ENCODE measurements around the gene HSD3B2. TPM values are rescaled to one million over a fixed set of nuclear protein-coding genes. Genes with fewer than 3 reads are reported as not detected.

The HSD3B2 gene
- total and polyA plus RNA-seq, 2 of the 13 experiments (the other 11 are each of a cell fraction or from before 2014, with no cell fraction given), result 0.20 TPM; not detected in 1

GRCh38 chr1:119447344-119448126, 32.6 kb downstream of the HSD3B2 start (continued):
- TF ChIP-seq AHDC1 (CRISPR knock-in tag; IDR thresholded peaks at IDR 0.05; ENCODE audit: borderline replicate concordance) (no peak), ZNF10 (CRISPR knock-in tag; IDR thresholded peaks at IDR 0.05; ENCODE audit: borderline replicate concordance, low read depth) (no peak), MEIS2 (CRISPR knock-in tag; IDR thresholded peaks at IDR 0.05) (no peak), SUZ12 (IDR thresholded peaks at IDR 0.05; ENCODE audit: low read depth, low read length) (no peak), MED1 (CRISPR knock-in tag; IDR thresholded peaks at IDR 0.05) (no peak)

GRCh38 chr1:119448127-119448511, 33.2 kb downstream of the HSD3B2 start:
- Histone ChIP-seq H3K27me3 (ENCODE audit: control insufficient read depth in 1 of 2, insufficient read depth in 2 of 2, low read length in 2 of 2) (0 out of 5 replicates have a peak, but pooled peaks cover 0 to 2% of the 10 kb centered on the region in 2 experiments), H3K4me3 (replicated peaks in 1 of 3; ENCODE audit: insufficient read depth in 1 of 3, low read depth in 2 of 3, low read length in 3 of 3) (no peak overlapping the region), H3K79me2 (ENCODE audit: insufficient read depth, low read length) (no peaks in the 10 kb centered on the region), H3K27ac (ENCODE audit: extremely low read length, insufficient read depth, low read length) (no peak overlapping the region), H4K20me1 (ENCODE audit: insufficient read depth, low read length) (no peaks in the 10 kb centered on the region), H3K9ac (ENCODE audit: insufficient read depth, low read depth, low read length) (no peak overlapping the region), H3K4me2 (ENCODE audit: low read depth, low read length) (no peak overlapping the region), H3K9me3 (ENCODE audit: low read length) (no peaks in the 10 kb centered on the region), H3K4me1 (ENCODE audit: insufficient read depth, low read length) (0 out of 2 replicates have a peak, but pooled peaks cover 7% of the 10 kb centered on the region), H3K36me3 (replicated peaks in 1 of 2; ENCODE audit: control insufficient read depth in 1 of 2, insufficient read depth in 2 of 2, low read length in 2 of 2) (no peaks in the 10 kb centered on the region), H2AFZ (ENCODE audit: low read length) (no peak overlapping the region)
- ChIA-PET POLR2A (no interaction called here), CTCF (ENCODE audit: low intra/inter-chr PET ratio, low total read pairs) (no interaction called here)
- peak; percentile 71 for ATAC-seq
- peak; percentile 34 for FAIRE-seq
- intact Hi-C loops (cut with micrococcal nuclease; ENCODE audit: unreplicated experiment) (no loop called here), in situ Hi-C loops (cut with HindIII; ENCODE audit: extremely low pct_ligation_motif_present, low pct_unique_long_range_greater_than_20kb) (no loop called here)
- BruUV-seq (replicated peaks), result no TSS peak
- no peak for DNase-seq (ENCODE audit: low spot score)
- 0% methylated on average over 2 of the region's 2 CpGs for WGBS (ENCODE audit: low lambda C conversion rate)
- TF ChIP-seq CTCF (CRISPR knock-in tag; IDR thresholded peaks at IDR 0.05), result peak; percentile 43
- TF ChIP-seq ZNF577 (CRISPR knock-in tag; IDR thresholded peaks at IDR 0.05; ENCODE audit: borderline replicate concordance, low read depth), result no peak
- TF ChIP-seq GATA4 (IDR thresholded peaks at IDR 0.05; ENCODE audit: borderline replicate concordance, low read depth), result no peak
- TF ChIP-seq ZNF281 (CRISPR knock-in tag; IDR thresholded peaks at IDR 0.05; ENCODE audit: borderline replicate concordance), result no peak
- TF ChIP-seq ZNF20 (CRISPR knock-in tag; IDR thresholded peaks at IDR 0.05), result no peak
- no peak for TF ChIP-seq SRY (CRISPR knock-in tag; IDR thresholded peaks at IDR 0.05)

Measured in HepG2 (cell line).